GM21367 (cell line): Measurements from ENCODE around the gene SPATA2.

Source experiments
- ATAC-seq: cut with Tn5 transposase; IDR thresholded peaks from one replicate; pipeline ENCODE4 v1.9.1; 2021; ENCODE audit not compliant: unreplicated experiment

Gene SPATA2

DNA sequence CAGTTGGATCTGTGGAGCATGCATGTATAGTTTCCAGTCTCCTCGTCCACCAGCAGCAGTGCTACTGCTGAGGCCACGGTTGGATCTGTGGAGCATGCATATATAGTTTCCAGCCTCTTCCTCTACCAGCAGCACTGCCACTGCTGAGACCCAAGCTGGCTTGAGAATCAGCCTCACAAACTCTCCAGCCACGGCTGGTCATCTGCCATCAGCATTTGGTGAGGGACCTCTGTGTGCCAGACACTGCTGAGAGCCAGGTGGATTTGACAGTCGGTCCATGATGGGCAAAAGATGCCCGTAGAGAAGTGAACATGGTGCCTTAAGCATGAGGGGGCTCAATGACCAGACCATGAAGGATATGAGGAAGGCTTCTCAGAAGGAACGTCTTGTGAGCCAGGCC is 56.3 kb downstream of the SPATA2 start:
- no peak for ATAC-seq

DNA sequence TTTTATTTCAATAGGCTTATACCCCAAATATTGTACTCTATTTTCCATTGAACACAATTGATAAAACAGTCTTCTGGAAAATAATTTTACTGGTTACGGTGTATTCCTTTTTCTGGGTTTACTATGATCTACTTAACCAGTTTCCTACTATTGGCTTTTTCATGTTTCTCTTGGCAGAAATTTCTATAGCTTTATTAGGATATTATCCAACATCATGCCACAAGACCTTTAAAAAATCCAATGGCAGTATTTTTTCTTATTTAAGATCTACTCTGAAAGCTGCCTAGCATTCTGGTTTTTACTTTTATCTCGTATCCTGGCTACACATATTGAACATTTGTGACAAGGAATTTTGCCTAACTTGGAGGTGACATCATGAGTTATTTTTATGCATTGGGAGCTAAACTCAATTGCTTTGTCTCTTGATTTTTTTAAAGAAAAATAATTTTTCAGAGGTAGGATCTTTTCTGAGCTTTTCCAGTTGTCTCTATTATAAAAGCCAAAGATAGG is 57.2 kb downstream of the SPATA2 start:
- ATAC-seq, result no peak

DNA sequence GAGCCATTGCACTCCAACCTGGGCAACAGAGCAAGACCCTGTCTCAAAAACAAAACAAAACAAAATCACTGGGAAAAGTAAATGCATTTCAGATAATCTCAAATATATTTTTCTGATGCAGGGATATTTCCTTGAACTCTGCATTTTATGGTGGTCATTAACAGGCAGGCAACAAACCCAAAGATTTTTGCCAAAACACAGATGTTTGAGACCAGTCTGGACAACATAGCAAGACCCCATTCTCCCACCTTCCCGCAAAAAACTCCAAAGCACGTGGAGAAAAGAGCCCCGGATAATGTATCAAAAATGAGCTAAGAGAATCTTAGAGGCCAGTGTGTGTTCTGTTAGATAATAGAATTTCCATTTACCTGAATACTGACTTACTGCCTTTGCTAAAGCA is 58.4 kb downstream of the SPATA2 start:
- ATAC-seq, result no peak

DNA sequence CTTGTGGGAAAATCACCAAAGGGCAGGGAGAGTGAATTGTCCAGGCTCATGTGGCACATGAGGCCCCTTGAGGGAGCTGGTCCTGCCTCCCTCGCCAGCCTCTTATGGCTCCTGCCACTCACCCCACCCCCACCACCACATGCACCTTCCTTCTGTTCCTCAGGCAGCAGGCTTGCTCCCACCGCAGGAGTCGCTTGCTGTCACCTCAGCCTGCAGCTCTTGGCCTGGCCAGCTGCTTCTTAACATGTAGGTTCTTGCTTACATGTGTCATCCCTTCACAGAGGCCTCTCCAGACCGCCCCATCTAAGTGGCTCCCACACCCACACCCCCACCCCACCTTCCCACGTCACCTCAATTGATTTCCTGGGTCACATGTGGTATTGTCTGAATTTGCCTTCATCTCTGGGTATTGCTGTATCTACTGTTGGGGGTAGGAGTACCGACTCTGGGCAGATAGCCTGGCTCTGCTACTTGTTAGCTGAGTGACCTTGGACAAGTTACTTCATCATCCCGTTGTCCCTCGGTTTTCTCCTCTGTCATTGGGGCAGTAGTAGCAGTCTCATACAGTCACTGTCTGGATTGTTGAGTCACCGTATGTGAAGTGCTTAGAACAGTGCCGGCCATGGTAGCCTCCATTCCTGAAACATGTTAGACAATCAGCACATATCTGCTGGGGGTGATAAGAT is 61.0 kb downstream of the SPATA2 start:
- no peak for ATAC-seq

DNA sequence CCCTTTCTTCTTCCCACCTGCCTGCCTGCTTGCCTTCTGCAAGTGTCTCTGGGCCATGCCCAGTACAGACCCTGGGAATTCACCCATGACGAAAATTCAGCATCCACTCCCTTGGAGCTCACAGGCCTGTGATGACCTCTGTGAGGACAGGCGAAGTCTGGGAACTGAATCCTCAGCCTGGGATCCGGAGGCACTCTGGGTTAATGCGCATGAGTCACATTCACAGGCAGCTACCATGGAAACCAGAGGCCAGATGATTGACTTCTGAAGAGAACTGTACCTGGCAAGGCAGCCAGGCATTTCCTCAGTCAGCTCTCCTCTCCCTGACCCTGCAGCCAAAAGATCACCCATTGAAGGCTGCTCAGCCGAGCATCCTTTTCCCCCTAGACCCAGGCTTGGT is 61.7 kb downstream of the SPATA2 start:
- no peak for ATAC-seq
